ENCODE data around the gene GLCCI1. TPM values are rescaled to one million over a fixed set of nuclear protein-coding genes. Genes with fewer than 3 reads are reported as not detected.

GLCCI1 gene
- total RNA-seq, 1 experiment from 2014 or later, result 4.6 TPM

DNA sequence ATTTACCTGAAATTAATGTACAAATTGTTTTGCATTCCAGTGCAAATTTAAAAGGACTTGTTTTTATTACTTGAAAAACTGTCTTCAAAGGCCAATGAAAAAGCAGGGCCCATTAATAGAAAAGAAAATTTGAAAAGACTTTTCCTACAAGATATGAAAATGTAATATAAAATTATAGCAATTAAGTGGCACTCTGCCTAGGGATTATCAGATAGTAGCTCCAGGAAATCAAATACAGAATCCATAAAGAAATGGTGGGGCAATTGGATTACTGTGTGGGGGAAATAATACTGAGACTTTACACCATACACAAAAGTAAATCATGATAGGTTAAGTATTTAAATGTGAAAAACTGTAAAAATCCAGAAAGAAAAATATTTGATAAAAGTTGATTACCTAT is 89.7 kb downstream of the GLCCI1 start:
- Histone ChIP-seq H3K4me1 (ENCODE audit: control insufficient read depth in 1 of 2, insufficient read depth in 2 of 2, low read length in 2 of 2) (no peaks in the 10 kb centered on the region), H3K79me2 (ENCODE audit: insufficient read depth, low read length) (no peaks in the 10 kb centered on the region), H3K9me3 (ENCODE audit: control insufficient read depth in 1 of 2, insufficient read depth in 1 of 2, low read depth in 1 of 2, low read length in 2 of 2) (no peaks in the 10 kb centered on the region), H3K27ac (ENCODE audit: low read depth, low read length) (no peak overlapping the region), H3K27me3 (ENCODE audit: insufficient read depth, low read length) (no peaks in the 10 kb centered on the region), H3K36me3 (ENCODE audit: control insufficient read depth in 1 of 2, insufficient read depth in 2 of 2, low read length in 2 of 2) (no peaks in the 10 kb centered on the region), H3K4me2 (ENCODE audit: low read length) (no peak overlapping the region), H3K9ac (ENCODE audit: low read length) (no peak overlapping the region), H3K9me2 (ENCODE audit: insufficient read depth) (no peaks in the 10 kb centered on the region), H4K20me1 (ENCODE audit: insufficient read depth) (no peaks in the 10 kb centered on the region), H2AFZ (ENCODE audit: low read depth, low read length, poor library complexity, severe bottlenecking) (no peak overlapping the region), H3K4me3 (replicated peaks in 1 of 2; ENCODE audit: low read depth in 1 of 2, low read length in 2 of 2) (no peak overlapping the region)
- no peak for ATAC-seq
- TF ChIP-seq TCF7L2 (IDR thresholded peaks at IDR 0.05; ENCODE audit: borderline replicate concordance, extremely low read depth, insufficient read depth, insufficient read length) (no peak), POLR2A (IDR thresholded peaks at IDR 0.05; ENCODE audit: borderline replicate concordance, extremely low read depth, insufficient read depth, insufficient read length) (no peak), SRF (IDR thresholded peaks at IDR 0.05; ENCODE audit: low read depth) (no peak), CTCF (IDR thresholded peaks at IDR 0.05 in 2 of 3, conservative IDR thresholded peaks at IDR 0.05 in 1 of 3; ENCODE audit: borderline replicate concordance in 1 of 3, insufficient read depth in 1 of 3, low read depth in 2 of 3, low read length in 2 of 3) (no peak), SIN3A (IDR thresholded peaks at IDR 0.05; ENCODE audit: low read depth) (no peak), POLR2AphosphoS5 (IDR thresholded peaks at IDR 0.05; ENCODE audit: low read depth, low read length) (no peak), ZFX (IDR thresholded peaks at IDR 0.05) (no peak), EZH2phosphoT487 (IDR thresholded peaks at IDR 0.05; ENCODE audit: borderline replicate concordance) (no peak), ZBTB33 (IDR thresholded peaks at IDR 0.05; ENCODE audit: extremely low read depth, insufficient replicate concordance, low read length) (no peak), FOSL1 (IDR thresholded peaks at IDR 0.05; ENCODE audit: low read depth) (no peak), JUND (IDR thresholded peaks at IDR 0.05) (no peak), EZH2 (IDR thresholded peaks at IDR 0.05) (no peak), RAD21 (IDR thresholded peaks at IDR 0.05; ENCODE audit: low read depth) (no peak), SP1 (IDR thresholded peaks at IDR 0.05; ENCODE audit: low read depth) (no peak), CEBPB (IDR thresholded peaks at IDR 0.05; ENCODE audit: low read depth) (no peak), MAX (IDR thresholded peaks at IDR 0.05) (no peak)
- TF ChIP-seq, protein P1, sequence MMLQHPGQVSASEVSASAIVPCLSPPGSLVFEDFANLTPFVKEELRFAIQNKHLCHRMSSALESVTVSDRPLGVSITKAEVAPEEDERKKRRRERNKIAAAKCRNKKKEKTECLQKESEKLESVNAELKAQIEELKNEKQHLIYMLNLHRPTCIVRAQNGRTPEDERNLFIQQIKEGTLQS (IDR thresholded peaks at IDR 0.05), result no peak
- TF ChIP-seq, protein P2, sequence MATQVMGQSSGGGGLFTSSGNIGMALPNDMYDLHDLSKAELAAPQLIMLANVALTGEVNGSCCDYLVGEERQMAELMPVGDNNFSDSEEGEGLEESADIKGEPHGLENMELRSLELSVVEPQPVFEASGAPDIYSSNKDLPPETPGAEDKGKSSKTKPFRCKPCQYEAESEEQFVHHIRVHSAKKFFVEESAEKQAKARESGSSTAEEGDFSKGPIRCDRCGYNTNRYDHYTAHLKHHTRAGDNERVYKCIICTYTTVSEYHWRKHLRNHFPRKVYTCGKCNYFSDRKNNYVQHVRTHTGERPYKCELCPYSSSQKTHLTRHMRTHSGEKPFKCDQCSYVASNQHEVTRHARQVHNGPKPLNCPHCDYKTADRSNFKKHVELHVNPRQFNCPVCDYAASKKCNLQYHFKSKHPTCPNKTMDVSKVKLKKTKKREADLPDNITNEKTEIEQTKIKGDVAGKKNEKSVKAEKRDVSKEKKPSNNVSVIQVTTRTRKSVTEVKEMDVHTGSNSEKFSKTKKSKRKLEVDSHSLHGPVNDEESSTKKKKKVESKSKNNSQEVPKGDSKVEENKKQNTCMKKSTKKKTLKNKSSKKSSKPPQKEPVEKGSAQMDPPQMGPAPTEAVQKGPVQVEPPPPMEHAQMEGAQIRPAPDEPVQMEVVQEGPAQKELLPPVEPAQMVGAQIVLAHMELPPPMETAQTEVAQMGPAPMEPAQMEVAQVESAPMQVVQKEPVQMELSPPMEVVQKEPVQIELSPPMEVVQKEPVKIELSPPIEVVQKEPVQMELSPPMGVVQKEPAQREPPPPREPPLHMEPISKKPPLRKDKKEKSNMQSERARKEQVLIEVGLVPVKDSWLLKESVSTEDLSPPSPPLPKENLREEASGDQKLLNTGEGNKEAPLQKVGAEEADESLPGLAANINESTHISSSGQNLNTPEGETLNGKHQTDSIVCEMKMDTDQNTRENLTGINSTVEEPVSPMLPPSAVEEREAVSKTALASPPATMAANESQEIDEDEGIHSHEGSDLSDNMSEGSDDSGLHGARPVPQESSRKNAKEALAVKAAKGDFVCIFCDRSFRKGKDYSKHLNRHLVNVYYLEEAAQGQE (IDR thresholded peaks at IDR 0.05; ENCODE audit: low read depth), result no peak
- no TSS peak for BruUV-seq (replicated peaks)
- ChIA-PET CTCF (no interaction called here), RAD21 (ENCODE audit: low non-redundant PET in 1 of 2, low total read pairs in 2 of 2, uncharacterized antibody in 2 of 2, unreplicated experiment in 2 of 2) (no interaction called here), POLR2A (no interaction called here)
- intact Hi-C loops (cut with micrococcal nuclease), result no loop called here
- no peak for DNase-seq (ENCODE audit: low read depth, low spot score)

All from HCT116 (cell line).